ENCODE results near the gene ELF5. TPM values are rescaled to one million over a fixed set of nuclear protein-coding genes. Genes with fewer than 3 reads are reported as not detected.

ELF5 gene
- polyA plus RNA-seq (2012; ENCODE audit: low read depth, missing spikeins) = not detected

DNA sequence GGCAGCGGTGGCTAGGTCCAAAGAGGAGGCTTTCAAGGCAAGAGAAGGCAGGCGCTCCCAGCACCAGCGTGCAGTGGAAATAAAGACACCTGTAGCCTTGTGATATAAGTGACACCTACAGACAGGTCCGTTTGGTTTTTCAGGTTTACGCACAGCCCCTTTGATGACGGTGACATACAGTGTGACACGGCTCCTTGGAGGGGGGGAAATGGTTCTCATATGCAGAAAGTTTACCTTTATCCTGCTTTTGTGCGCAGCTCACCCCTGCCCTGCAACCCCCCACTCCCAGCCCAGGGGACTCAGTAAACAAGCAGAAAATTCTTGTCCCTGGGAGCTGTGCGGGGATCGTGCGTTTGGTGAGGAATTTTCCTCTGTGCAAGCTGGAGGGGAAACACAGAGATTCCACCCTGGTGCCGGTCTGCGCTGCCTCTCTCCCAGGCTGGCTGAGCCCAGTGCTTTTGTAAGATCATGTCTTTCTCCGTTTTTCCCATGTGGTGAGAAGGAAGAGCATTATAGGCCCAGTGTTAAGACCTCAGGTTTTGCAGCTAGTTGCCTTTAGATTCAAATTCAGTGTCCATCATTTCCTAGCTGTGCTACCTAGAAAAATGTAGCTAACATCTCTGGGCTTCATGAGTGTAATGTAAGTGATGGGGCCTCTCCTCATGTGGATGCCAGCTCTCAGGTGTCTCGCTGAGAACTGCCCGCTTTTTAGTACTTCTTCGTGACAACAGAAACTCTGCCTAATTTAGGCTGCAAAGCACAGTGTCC lies at the start of gene ELF5:
Gene ELF5 (minus strand): TSS at position 113 of the 768 bp plus-strand sequence. CDS start 8,045 bp downstream, outside the sequence.
- no peak for FAIRE-seq
- no peak for TF ChIP-seq POU2F2 (IDR thresholded peaks at IDR 0.05; ENCODE audit: low read depth, low read length)
- no peak for TF ChIP-seq TAF1 (IDR thresholded peaks at IDR 0.05; ENCODE audit: low read depth, low read length)
- no peak for TF ChIP-seq POLR2A (IDR thresholded peaks at IDR 0.05; ENCODE audit: low read depth, low read length)
- no peak for DNase-seq (ENCODE audit: insufficient read length, low spot score)

DNA sequence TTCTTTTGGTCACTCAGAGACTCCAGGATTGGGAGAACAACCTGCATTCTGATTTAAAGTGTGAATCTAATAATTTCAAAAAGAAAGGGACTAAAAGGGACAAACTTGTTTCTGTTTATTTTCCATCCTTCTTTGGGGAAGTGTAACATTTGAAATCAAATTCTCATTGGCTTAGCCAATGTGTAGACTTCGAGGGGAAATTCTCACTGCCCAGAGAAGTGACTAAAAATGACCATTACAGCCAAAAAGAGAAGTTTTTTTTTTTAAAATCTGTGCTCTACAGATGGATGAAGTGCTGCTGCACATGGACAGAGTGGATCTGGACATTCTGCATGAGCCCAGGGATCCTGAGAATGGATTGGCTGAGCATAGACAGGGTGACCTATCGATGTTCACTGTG lies 49.4 kb upstream of the ELF5 start:
- TF ChIP-seq TAF1 (IDR thresholded peaks at IDR 0.05; ENCODE audit: low read depth, low read length) = no peak
- no peak for TF ChIP-seq POLR2A (IDR thresholded peaks at IDR 0.05; ENCODE audit: low read depth, low read length)
- TF ChIP-seq POLR2AphosphoS5 (IDR thresholded peaks at IDR 0.05; ENCODE audit: low read depth, low read length) = no peak
- TF ChIP-seq SPI1 (IDR thresholded peaks at IDR 0.05; ENCODE audit: low read depth, low read length) = no peak
- no peak for TF ChIP-seq POU2F2 (IDR thresholded peaks at IDR 0.05; ENCODE audit: low read depth, low read length)
- no peak for TF ChIP-seq PAX5 (IDR thresholded peaks at IDR 0.05; ENCODE audit: insufficient read depth, low read length, severe bottlenecking)
- no peak for DNase-seq (ENCODE audit: insufficient read length, low spot score)
- FAIRE-seq = no peak

- TF ChIP-seq POU2F2 (IDR thresholded peaks at IDR 0.05; ENCODE audit: low read depth, low read length) (no peak), POLR2A (IDR thresholded peaks at IDR 0.05; ENCODE audit: low read depth, low read length) (no peak)
- no peak for FAIRE-seq
- no peak for DNase-seq (ENCODE audit: insufficient read length, low spot score)
Measured at GRCh38 chr11:34560511-34560910, 46.9 kb upstream of the ELF5 start.

DNA sequence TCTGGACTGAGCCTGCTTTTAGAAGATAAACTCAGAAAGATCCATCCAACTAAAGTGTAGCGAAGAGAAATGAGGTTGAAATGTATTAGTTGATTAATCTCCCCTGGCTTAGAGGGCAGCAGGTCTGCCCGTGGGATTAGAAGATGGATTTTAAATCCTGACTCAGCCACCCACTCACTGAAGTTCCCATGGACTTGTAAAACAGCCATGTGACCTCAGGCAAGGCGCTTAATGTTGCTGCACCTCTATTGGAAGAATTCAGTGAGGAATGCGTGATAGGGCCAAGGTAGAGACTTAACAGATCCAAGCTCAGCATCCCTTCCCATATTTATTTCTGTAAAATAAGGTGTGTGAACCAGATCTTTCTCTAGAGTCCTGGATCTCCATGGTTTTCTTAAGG lies 45.1 kb upstream of the ELF5 start:
- FAIRE-seq (no peak), DNase-seq (ENCODE audit: insufficient read length, low spot score) (no peak)
- TF ChIP-seq PAX5 (IDR thresholded peaks at IDR 0.05; ENCODE audit: insufficient read depth, low read length, severe bottlenecking) (no peak), POLR2A (IDR thresholded peaks at IDR 0.05; ENCODE audit: low read depth, low read length) (no peak), POU2F2 (IDR thresholded peaks at IDR 0.05; ENCODE audit: low read depth, low read length) (no peak), SPI1 (IDR thresholded peaks at IDR 0.05; ENCODE audit: low read depth, low read length) (no peak), POLR2AphosphoS5 (IDR thresholded peaks at IDR 0.05; ENCODE audit: low read depth, low read length) (no peak), TAF1 (IDR thresholded peaks at IDR 0.05; ENCODE audit: low read depth, low read length) (no peak)

DNA sequence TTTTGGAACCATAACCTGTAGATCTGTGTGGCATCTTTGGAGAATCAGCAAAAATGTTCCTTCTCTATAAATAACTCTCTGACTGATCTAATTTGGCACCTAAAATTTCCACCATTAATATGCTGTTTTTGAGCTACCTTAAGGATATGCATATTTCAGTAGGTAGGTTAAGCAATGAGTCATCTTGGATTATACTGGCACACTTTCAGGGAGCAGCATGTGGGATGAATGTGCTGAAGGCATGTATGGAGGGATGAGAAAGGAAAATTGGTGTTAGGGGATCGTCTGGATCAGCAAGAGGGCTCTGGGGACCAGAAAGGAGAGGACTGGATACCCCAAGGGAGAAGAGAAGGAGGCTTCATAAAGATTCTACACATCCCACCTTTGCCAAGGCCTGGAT lies 44.6 kb upstream of the ELF5 start:
- TF ChIP-seq POLR2A (IDR thresholded peaks at IDR 0.05; ENCODE audit: low read depth, low read length) (no peak), TAF1 (IDR thresholded peaks at IDR 0.05; ENCODE audit: low read depth, low read length) (no peak), SPI1 (IDR thresholded peaks at IDR 0.05; ENCODE audit: low read depth, low read length) (no peak), POLR2AphosphoS5 (IDR thresholded peaks at IDR 0.05; ENCODE audit: low read depth, low read length) (no peak), PAX5 (IDR thresholded peaks at IDR 0.05; ENCODE audit: insufficient read depth, low read length, severe bottlenecking) (no peak), POU2F2 (IDR thresholded peaks at IDR 0.05; ENCODE audit: low read depth, low read length) (no peak)
- DNase-seq (ENCODE audit: insufficient read length, low spot score) (no peak), FAIRE-seq (no peak)

- FAIRE-seq = no peak
- no peak for DNase-seq (ENCODE audit: insufficient read length, low spot score)
Measured at GRCh38 chr11:34552270-34552669, 38.7 kb upstream of the ELF5 start.

DNA sequence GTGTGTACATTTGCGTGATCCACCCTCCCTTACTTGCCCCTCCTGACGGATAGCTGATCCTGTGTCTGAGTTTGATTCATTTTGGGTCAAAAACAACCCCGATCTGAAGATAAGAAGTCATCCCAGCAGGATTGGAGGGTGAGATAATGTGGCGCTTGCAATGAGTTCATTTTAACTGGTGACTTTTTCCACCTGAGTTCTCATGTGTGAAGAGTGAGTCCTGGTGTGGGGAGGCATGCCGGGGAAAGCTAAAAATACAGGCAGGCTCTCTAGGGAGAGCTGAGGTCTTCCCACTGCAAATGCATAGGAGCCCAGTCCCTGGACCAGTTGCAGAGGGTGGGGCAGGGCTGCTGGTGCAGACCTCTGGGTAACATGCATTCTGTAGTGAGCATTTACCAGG lies 35.7 kb upstream of the ELF5 start:
- no peak for FAIRE-seq

More at GRCh38 chr11:34552270-34552669, 38.7 kb upstream of the ELF5 start:
- TF ChIP-seq POLR2AphosphoS5 (IDR thresholded peaks at IDR 0.05; ENCODE audit: low read depth, low read length) (no peak), SPI1 (IDR thresholded peaks at IDR 0.05; ENCODE audit: low read depth, low read length) (0 out of 2 replicates have a peak, but pooled peaks have one; percentile 6), TAF1 (IDR thresholded peaks at IDR 0.05; ENCODE audit: low read depth, low read length) (no peak)

GRCh38 chr11:34548278-34548677 lies 34.7 kb upstream of the ELF5 start:
- TF ChIP-seq SPI1 (IDR thresholded peaks at IDR 0.05; ENCODE audit: low read depth, low read length) = no peak
- no peak for TF ChIP-seq POU2F2 (IDR thresholded peaks at IDR 0.05; ENCODE audit: low read depth, low read length)
- TF ChIP-seq PAX5 (IDR thresholded peaks at IDR 0.05; ENCODE audit: insufficient read depth, low read length, severe bottlenecking) = no peak
- TF ChIP-seq POLR2AphosphoS5 (IDR thresholded peaks at IDR 0.05; ENCODE audit: low read depth, low read length) = no peak
- TF ChIP-seq TAF1 (IDR thresholded peaks at IDR 0.05; ENCODE audit: low read depth, low read length) = no peak
- FAIRE-seq (no peak), DNase-seq (ENCODE audit: insufficient read length, low spot score) (no peak)

More for the DNA sequence above, 35.7 kb upstream of the ELF5 start:
- TF ChIP-seq SPI1 (IDR thresholded peaks at IDR 0.05; ENCODE audit: low read depth, low read length) = no peak
- TF ChIP-seq PAX5 (IDR thresholded peaks at IDR 0.05; ENCODE audit: insufficient read depth, low read length, severe bottlenecking) = no peak
- no peak for TF ChIP-seq TAF1 (IDR thresholded peaks at IDR 0.05; ENCODE audit: low read depth, low read length)
- TF ChIP-seq POLR2AphosphoS5 (IDR thresholded peaks at IDR 0.05; ENCODE audit: low read depth, low read length) = no peak
- no peak for TF ChIP-seq POLR2A (IDR thresholded peaks at IDR 0.05; ENCODE audit: low read depth, low read length)
- no peak for TF ChIP-seq POU2F2 (IDR thresholded peaks at IDR 0.05; ENCODE audit: low read depth, low read length)
- DNase-seq (ENCODE audit: insufficient read length, low spot score) = no peak

GRCh38 chr11:34546511-34547209 lies 33.1 kb upstream of the ELF5 start:
- FAIRE-seq (no peak), DNase-seq (ENCODE audit: insufficient read length, low spot score) (no peak)
- TF ChIP-seq POLR2A (IDR thresholded peaks at IDR 0.05; ENCODE audit: low read depth, low read length) = no peak

GRCh38 chr11:34542089-34542488 lies 28.5 kb upstream of the ELF5 start:
- DNase-seq (ENCODE audit: insufficient read length, low spot score) = no peak
- TF ChIP-seq PAX5 (IDR thresholded peaks at IDR 0.05; ENCODE audit: insufficient read depth, low read length, severe bottlenecking) (no peak), TAF1 (IDR thresholded peaks at IDR 0.05; ENCODE audit: low read depth, low read length) (no peak), POLR2A (IDR thresholded peaks at IDR 0.05; ENCODE audit: low read depth, low read length) (no peak), SPI1 (IDR thresholded peaks at IDR 0.05; ENCODE audit: low read depth, low read length) (no peak), POLR2AphosphoS5 (IDR thresholded peaks at IDR 0.05; ENCODE audit: low read depth, low read length) (no peak), POU2F2 (IDR thresholded peaks at IDR 0.05; ENCODE audit: low read depth, low read length) (no peak)
- no peak for FAIRE-seq

Measured in GM12891 (cell line).